Measurements from ENCODE around the gene GBF1.

DNA sequence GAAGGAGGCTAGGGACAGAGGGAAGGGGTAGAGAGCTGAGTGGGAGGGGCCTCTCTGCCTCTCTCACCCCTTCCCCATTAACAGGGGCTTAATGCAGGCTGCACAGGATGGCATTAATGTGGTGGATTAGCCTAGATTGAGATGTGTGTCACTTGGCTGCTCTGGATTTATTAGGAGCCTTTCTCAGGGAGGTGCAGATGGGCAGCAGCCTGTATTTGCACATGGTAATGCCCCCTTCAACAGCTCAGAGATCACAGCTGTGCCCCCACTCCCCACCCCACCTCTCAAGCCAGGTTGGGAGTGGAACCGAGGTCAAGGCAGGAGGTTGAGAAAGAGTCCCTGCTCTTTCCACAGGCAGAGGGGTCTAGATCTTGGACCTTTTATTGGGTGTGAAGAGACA is 11.3 kb upstream of the GBF1 start:
- TF ChIP-seq, protein P1, sequence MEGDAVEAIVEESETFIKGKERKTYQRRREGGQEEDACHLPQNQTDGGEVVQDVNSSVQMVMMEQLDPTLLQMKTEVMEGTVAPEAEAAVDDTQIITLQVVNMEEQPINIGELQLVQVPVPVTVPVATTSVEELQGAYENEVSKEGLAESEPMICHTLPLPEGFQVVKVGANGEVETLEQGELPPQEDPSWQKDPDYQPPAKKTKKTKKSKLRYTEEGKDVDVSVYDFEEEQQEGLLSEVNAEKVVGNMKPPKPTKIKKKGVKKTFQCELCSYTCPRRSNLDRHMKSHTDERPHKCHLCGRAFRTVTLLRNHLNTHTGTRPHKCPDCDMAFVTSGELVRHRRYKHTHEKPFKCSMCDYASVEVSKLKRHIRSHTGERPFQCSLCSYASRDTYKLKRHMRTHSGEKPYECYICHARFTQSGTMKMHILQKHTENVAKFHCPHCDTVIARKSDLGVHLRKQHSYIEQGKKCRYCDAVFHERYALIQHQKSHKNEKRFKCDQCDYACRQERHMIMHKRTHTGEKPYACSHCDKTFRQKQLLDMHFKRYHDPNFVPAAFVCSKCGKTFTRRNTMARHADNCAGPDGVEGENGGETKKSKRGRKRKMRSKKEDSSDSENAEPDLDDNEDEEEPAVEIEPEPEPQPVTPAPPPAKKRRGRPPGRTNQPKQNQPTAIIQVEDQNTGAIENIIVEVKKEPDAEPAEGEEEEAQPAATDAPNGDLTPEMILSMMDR (optimal IDR thresholded peaks at IDR 0.05 in 1 of 3, IDR thresholded peaks at IDR 0.05 in 1 of 3, conservative IDR thresholded peaks at IDR 0.05 in 1 of 3; ENCODE audit: extremely low read depth in 1 of 3, insufficient read depth in 2 of 3, low read length in 3 of 3) = no peak
- no peak for TF ChIP-seq EZH2 (IDR thresholded peaks at IDR 0.05; ENCODE audit: low read length)
